Breast epithelium (tissue), 3 donors: ENCODE results near the gene SERINC2.

Experiments used
- POLR2A ChIP-seq: fragments of 450-650 bp; IDR thresholded peaks from one replicate; pipeline ENCODE4 v1.6.1; 2016; ENCODE audit warnings: antibody characterized with exemption, mild to moderate bottlenecking, moderate library complexity
- POLR2AphosphoS5 ChIP-seq, 3 donors: sonication (generic); formaldehyde crosslinking; IDR thresholded peaks; one replicate each; pipeline ENCODE4 v1.6.1; 2017; ENCODE audit warnings: antibody characterized with exemption in 3 of 3
- TF ChIP-seq, protein P1 (sequence below), 3 donors: fragments of 450-650 bp; IDR thresholded peaks; one replicate each; pipeline ENCODE4 v1.5.1; 2016 to 2017; ENCODE audit warnings: antibody characterized with exemption in 3 of 3, mild to moderate bottlenecking in 3 of 3, moderate library complexity in 3 of 3

DNA sequence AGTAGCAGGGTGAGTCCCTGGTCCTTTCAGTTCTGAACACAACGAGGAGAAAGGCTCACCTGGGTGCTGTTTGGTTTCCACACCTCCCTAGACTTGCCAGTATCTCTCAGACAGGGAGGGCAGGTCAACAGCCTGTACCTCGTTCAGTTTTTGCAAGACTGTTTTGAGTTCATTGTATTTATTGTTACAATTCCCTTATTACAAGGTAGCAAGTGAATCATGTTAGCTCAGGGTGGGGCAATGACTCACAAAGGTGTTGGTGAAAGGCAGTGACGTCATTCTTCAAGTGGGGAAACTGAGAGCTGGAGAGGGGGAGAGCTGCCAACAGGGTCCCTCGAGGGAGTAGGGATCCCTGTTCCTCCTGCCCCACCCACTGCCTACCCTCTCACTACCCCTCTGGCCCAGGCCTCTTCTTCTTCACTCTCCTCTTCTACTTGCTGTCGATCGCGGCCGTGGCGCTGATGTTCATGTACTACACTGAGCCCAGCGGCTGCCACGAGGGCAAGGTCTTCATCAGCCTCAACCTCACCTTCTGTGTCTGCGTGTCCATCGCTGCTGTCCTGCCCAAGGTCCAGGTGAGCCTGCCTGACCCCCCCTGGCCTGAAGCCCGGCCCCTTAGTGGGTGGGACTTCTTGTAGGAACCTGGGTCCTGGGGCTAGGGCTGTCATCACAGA lies 13.4 kb downstream of the SERINC2 start:
- TF ChIP-seq, protein P1, sequence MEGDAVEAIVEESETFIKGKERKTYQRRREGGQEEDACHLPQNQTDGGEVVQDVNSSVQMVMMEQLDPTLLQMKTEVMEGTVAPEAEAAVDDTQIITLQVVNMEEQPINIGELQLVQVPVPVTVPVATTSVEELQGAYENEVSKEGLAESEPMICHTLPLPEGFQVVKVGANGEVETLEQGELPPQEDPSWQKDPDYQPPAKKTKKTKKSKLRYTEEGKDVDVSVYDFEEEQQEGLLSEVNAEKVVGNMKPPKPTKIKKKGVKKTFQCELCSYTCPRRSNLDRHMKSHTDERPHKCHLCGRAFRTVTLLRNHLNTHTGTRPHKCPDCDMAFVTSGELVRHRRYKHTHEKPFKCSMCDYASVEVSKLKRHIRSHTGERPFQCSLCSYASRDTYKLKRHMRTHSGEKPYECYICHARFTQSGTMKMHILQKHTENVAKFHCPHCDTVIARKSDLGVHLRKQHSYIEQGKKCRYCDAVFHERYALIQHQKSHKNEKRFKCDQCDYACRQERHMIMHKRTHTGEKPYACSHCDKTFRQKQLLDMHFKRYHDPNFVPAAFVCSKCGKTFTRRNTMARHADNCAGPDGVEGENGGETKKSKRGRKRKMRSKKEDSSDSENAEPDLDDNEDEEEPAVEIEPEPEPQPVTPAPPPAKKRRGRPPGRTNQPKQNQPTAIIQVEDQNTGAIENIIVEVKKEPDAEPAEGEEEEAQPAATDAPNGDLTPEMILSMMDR (IDR thresholded peaks at IDR 0.05), result no peak
- TF ChIP-seq POLR2AphosphoS5 (IDR thresholded peaks at IDR 0.05), result no peak
- no peak for TF ChIP-seq POLR2A
